Activated CD8-positive, alpha-beta memory T cell treated with anti-CD3 and anti-CD28 coated beads for 1 hour (primary cell): ENCODE measurements around the gene CHST15.
"Not testable (repeated sequence)": the region's sequence is repeated elsewhere in the genome, so short reads cannot be mapped to it uniquely, and the experiment has no call there.

Experiments
- DNase-seq, 2 donors: peaks; one replicate each; pipeline ENCODE4 v3.0.0-alpha.2; 2020; ENCODE audit warnings: low read depth in 1 of 2; ENCODE audit errors: extremely low read depth in 1 of 2

The CHST15 gene

GRCh38 chr10:124047427-124048152, 45.8 kb downstream of the CHST15 start:
- DNase-seq, result no peak

GRCh38 chr10:124045801-124046355, 47.5 kb downstream of the CHST15 start:
- DNase-seq, result no peak

- DNase-seq, result no peak
These were observed 48.1 kb downstream of the CHST15 start for GRCh38 chr10:124045276-124045675.

- no peak for DNase-seq
These were observed 49.1 kb downstream of the CHST15 start for GRCh38 chr10:124044143-124044862.

GRCh38 chr10:124043310-124044142, 49.9 kb downstream of the CHST15 start:
- no peak for DNase-seq

GRCh38 chr10:124042656-124043309, 50.6 kb downstream of the CHST15 start:
- DNase-seq, result no peak

- no peak for DNase-seq
These were observed 51.5 kb downstream of the CHST15 start for GRCh38 chr10:124041675-124042445.

- no peak for DNase-seq
These were observed 52.8 kb downstream of the CHST15 start for GRCh38 chr10:124040451-124041188.

GRCh38 chr10:124039483-124040013, 53.9 kb downstream of the CHST15 start:
- no peak for DNase-seq

GRCh38 chr10:124037784-124038183, 55.6 kb downstream of the CHST15 start:
- DNase-seq, result no peak

GRCh38 chr10:124037286-124037685, 56.1 kb downstream of the CHST15 start:
- DNase-seq, result no peak

- DNase-seq, result no peak
These were observed 56.7 kb downstream of the CHST15 start for GRCh38 chr10:124036746-124037145.

- no peak for DNase-seq
These were observed 57.4 kb downstream of the CHST15 start for GRCh38 chr10:124035928-124036558.

GRCh38 chr10:124035306-124035927, 58.0 kb downstream of the CHST15 start:
- no peak for DNase-seq

- DNase-seq, result not testable (repeated sequence)
These were observed 58.7 kb downstream of the CHST15 start for GRCh38 chr10:124034576-124035305.

GRCh38 chr10:124033887-124034218, 59.5 kb downstream of the CHST15 start:
- no peak for DNase-seq
